ENCODE data around the gene RAMP3.

DNA sequence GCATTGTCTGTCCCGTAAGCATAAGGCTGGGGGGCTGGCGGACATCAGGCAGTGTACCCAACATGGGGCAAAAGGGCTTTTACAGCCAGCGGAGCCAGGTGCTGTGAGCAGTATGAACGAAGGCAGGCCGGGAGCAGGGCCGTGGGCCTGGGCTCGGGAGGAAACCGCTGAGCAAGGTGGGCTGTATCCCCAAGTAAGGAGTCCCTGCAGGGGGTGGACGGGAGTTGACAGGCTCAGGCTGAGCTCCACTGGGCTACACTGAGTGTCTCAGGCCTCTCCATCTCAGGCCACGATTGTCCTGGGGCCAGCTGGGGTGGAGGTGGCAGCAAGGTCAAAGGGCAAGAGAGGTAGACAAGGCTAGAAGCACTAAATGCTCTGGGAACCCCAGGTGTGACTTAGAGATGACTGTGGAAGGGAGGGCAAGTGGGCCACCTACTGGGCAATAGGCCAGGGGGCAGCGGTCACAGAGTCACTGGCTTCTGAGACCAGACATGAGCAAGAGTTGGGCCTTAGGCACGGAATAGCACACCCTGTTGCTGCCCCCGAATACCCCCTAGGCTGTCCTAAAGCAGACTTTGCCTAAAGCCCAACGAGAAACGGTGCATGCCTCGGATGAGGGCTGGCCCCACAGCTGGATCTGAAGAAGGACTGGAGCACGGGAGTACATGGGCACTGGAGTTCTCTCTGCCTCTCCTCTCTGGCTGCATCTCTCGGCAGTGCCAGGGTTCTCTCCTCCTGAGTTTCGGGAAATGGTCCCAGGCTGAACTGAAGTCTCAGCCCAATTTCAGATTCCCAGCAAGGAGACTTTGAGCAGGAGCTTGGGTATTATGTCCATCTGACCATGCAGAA is 10.8 kb upstream of the RAMP3 start:
- TF ChIP-seq, protein P1, sequence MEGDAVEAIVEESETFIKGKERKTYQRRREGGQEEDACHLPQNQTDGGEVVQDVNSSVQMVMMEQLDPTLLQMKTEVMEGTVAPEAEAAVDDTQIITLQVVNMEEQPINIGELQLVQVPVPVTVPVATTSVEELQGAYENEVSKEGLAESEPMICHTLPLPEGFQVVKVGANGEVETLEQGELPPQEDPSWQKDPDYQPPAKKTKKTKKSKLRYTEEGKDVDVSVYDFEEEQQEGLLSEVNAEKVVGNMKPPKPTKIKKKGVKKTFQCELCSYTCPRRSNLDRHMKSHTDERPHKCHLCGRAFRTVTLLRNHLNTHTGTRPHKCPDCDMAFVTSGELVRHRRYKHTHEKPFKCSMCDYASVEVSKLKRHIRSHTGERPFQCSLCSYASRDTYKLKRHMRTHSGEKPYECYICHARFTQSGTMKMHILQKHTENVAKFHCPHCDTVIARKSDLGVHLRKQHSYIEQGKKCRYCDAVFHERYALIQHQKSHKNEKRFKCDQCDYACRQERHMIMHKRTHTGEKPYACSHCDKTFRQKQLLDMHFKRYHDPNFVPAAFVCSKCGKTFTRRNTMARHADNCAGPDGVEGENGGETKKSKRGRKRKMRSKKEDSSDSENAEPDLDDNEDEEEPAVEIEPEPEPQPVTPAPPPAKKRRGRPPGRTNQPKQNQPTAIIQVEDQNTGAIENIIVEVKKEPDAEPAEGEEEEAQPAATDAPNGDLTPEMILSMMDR (conservative IDR thresholded peaks at IDR 0.05; ENCODE audit: low read length) = peak; percentile 44
- no peak for TF ChIP-seq EZH2phosphoT487 (IDR thresholded peaks at IDR 0.05; ENCODE audit: borderline replicate concordance)

Measured in Loucy (cell line).